Chondrocyte (in vitro differentiated cells): Measurements from ENCODE around the gene CCNDBP1. TPM values are rescaled to one million over a fixed set of nuclear protein-coding genes. Genes with fewer than 3 reads are reported as not detected.

ENCODE experiments used
- DNase-seq: peaks from one replicate; pipeline ENCODE4 v3.0.0; 2021; ENCODE audit warnings: mixed read lengths, low spot score
- H3K27ac Mint-ChIP-seq: one replicate; pipeline ENCODE4 v1.8.0; 2021; ENCODE audit warnings: mild to moderate bottlenecking, moderate library complexity, mixed read lengths; ENCODE audit not compliant: unreplicated experiment
- H3K27me3 Mint-ChIP-seq: 2 replicates; pipeline ENCODE4 v1.8.0; 2021; ENCODE audit warnings: low read depth, mixed read lengths
- H3K36me3 Mint-ChIP-seq: 2 replicates; pipeline ENCODE4 v1.8.0; 2021; ENCODE audit warnings: low read depth, mixed read lengths
- H3K4me1 Mint-ChIP-seq: 2 replicates; pipeline ENCODE4 v1.8.0; 2021; ENCODE audit warnings: low read depth, mild to moderate bottlenecking, mixed read lengths
- H3K4me3 Mint-ChIP-seq: one replicate; pipeline ENCODE4 v1.8.0; 2021; ENCODE audit warnings: mild to moderate bottlenecking, moderate library complexity, mixed read lengths; ENCODE audit not compliant: unreplicated experiment
- H3K9me3 Mint-ChIP-seq: 2 replicates; pipeline ENCODE4 v1.8.0; 2021; ENCODE audit warnings: low read depth, mixed read lengths
- total RNA-seq: library from RNA; stranded (reverse); gene quantifications from 3 replicates; pipeline ENCODE4 v1.2.1, GENCODE V29; 2021
- TF ChIP-seq, protein P1 (sequence below): fragments of 200-600 bp; sonication (generic); IDR thresholded peaks from 2 replicates; pipeline ENCODE4 v1.5.0; 2021; ENCODE audit warnings: antibody characterized with exemption, mild to moderate bottlenecking, moderate library complexity

The CCNDBP1 gene
- total RNA-seq, 1 donor from 2014 or later: 40.1 TPM

DNA sequence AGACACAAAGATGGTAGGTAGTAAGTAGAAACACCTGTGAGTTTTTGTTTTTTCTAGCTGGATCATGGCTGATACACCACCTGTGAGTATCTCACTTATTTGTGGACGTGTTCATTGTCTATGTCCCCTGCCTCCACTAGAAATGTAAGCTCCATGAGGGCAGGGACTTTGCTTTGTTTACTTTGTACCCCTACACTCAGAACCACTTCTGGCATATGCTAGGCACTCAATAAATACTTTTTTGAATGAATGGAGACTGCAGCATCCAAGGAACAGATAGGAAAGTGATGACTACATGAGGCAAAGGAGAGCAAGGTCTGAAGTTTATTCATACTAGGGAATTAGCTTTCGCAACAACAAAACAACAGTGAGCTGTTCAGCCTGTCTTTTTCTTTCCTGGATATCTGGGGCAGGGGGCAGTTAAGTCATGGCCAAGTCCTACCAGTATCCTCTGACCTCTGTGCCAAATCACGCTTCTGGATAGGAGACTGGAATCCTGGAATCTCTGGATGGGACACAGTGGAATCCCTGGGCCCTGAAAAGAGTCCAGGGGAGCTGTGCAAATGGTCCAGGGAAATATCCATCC lies 47.2 kb downstream of the CCNDBP1 start:
- Mint-ChIP-seq H3K27me3 (peaks cover 48% of the 10 kb centered on the region), H3K9me3 (no peaks in the 10 kb centered on the region), H3K36me3 (no peaks in the 10 kb centered on the region), H3K4me3 (no peak overlapping the region), H3K27ac (no peak overlapping the region), H3K4me1 (peaks cover 6% of the 10 kb centered on the region)
- TF ChIP-seq, protein P1, sequence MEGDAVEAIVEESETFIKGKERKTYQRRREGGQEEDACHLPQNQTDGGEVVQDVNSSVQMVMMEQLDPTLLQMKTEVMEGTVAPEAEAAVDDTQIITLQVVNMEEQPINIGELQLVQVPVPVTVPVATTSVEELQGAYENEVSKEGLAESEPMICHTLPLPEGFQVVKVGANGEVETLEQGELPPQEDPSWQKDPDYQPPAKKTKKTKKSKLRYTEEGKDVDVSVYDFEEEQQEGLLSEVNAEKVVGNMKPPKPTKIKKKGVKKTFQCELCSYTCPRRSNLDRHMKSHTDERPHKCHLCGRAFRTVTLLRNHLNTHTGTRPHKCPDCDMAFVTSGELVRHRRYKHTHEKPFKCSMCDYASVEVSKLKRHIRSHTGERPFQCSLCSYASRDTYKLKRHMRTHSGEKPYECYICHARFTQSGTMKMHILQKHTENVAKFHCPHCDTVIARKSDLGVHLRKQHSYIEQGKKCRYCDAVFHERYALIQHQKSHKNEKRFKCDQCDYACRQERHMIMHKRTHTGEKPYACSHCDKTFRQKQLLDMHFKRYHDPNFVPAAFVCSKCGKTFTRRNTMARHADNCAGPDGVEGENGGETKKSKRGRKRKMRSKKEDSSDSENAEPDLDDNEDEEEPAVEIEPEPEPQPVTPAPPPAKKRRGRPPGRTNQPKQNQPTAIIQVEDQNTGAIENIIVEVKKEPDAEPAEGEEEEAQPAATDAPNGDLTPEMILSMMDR: no peak
- no peak for DNase-seq

DNA sequence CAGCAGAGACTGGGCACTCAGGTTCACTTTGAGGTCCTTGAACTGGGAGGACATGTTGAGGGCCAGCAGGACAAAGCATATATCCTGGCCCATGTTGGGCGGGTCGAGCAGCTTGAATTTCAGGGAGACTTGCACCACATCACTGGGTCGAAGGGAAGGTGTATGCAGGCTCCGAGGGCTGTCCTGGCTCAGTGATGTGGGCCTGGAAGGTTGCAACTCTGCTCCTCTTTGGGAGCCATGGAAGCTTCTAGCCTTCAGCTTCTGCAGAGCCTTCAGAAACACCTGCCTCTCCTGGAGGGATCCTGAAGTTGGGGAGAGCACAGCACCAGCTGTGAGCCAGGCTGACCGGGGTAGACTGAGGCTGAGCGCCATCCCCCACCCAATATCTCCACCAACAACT lies 50.3 kb downstream of the CCNDBP1 start:
- Mint-ChIP-seq H3K9me3 (no peaks in the 10 kb centered on the region), H3K27me3 (peaks cover 61% of the 10 kb centered on the region), H3K27ac (no peak overlapping the region), H3K4me3 (no peak overlapping the region), H3K36me3 (no peaks in the 10 kb centered on the region), H3K4me1 (peaks cover 5% of the 10 kb centered on the region)
- TF ChIP-seq, protein P1: no peak
- DNase-seq: no peak

DNA sequence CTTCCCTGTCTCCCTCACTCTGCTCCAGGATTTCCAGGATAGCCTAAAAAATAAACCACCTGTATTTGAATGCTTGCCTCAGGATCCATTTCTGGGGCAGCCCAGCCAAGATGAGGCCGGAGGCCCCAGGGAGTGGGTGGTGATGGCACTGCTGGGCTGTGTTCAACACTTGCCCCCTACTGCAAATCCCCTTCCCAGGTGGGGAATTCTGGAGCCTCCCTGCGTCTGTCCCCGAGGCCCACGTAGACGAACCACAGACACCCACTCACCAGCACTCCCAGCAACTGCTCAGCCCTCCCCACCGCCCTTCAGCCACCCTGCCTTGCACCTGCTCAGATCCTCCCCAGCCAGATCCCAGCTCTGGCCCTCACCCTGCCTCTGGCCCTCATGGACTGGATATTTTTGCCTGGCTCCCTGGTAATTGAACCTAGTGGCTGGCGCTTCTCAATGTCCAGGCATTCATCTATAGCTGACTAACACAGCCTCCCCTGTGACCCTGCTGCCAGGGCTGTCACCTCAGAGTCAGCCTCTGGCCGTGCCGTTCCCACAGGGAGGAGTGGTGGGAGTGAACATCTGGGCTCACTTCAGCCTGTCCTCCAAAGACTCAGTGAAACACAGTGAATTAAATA lies 52.8 kb downstream of the CCNDBP1 start:
- TF ChIP-seq, protein P1: no peak
- DNase-seq: no peak
- H3K4me3 Mint-ChIP-seq: no peak overlapping the region
- peaks cover 60% of the 10 kb centered on the region for H3K27me3 Mint-ChIP-seq
- H3K27ac Mint-ChIP-seq: no peak overlapping the region
- no peaks in the 10 kb centered on the region for H3K36me3 Mint-ChIP-seq
- no peaks in the 10 kb centered on the region for H3K4me1 Mint-ChIP-seq
- H3K9me3 Mint-ChIP-seq: no peaks in the 10 kb centered on the region

DNA sequence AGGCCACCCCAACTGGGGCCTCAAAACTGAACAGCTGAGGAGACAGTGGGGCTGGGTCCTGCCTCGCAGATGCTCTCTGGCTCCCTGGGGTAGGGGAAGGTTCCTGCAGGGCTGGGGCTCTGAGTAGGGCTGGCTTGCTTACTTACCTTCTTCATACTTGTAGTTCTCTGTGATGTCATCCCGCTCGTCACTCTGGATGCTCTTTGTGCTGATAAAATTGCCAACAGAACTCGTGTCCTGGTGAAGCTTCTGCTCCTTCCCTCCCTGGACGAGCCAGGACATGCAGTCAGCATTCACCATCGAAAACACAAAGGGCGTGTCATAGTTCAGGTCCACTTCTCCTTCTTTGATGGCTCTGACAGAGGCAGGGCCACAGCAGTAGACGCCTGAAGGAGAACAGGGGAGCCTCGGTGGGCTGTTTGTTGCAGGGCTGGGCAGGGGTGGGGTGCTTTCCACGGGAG lies 53.5 kb downstream of the CCNDBP1 start:
- H3K36me3 Mint-ChIP-seq: no peaks in the 10 kb centered on the region
- no peaks in the 10 kb centered on the region for H3K9me3 Mint-ChIP-seq
- H3K27me3 Mint-ChIP-seq: peaks cover 60% of the 10 kb centered on the region
- H3K4me3 Mint-ChIP-seq: no peak overlapping the region
- no peak overlapping the region for H3K27ac Mint-ChIP-seq
- no peaks in the 10 kb centered on the region for H3K4me1 Mint-ChIP-seq
- TF ChIP-seq, protein P1: no peak
- no peak for DNase-seq

DNA sequence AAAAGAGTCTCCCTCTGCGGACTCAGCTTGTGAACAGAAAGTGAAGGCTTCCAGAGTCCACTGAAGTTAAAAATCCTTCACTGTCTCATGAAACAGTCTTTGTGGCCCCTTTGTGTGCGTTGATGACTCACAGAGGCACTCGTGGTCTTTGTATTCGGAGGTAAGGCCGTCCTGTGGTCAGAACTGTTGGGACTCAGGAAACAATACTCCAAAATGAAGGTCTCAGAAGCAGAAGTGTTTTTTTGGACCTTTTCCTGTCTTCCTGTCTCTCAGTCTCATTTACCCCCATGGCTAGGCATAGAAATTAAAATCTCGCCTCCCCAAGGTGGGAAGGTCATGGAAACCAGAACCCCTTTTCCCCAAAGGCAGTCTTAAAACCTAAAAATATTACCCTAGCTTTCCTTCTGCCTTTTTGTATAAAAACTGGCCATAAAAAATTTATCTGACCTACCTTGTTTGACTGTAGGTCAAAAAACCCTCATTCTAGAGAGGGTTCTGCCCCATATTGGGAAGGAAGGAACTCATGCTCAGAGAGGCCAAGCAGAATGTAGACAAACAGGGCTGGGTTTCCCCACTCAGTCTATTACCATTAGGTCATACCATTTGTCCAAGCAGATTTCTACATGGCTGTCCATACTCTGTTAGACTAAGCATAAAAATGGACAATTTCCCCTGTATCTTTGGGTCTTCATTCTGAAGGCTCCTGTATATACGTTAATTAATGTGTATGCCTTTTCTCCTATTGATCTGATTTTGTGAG lies 54.7 kb downstream of the CCNDBP1 start:
- Mint-ChIP-seq H3K36me3 (no peaks in the 10 kb centered on the region), H3K27me3 (peaks cover 60% of the 10 kb centered on the region), H3K4me1 (no peaks in the 10 kb centered on the region), H3K9me3 (no peaks in the 10 kb centered on the region), H3K27ac (no peak overlapping the region), H3K4me3 (no peak overlapping the region)
- DNase-seq: no peak
- TF ChIP-seq, protein P1: no peak
